Hepatocyte (in vitro differentiated cells): ENCODE data around the gene FOXL1.

ENCODE experiments used
- CTCF ChIP-seq: fragments of 200-600 bp; sonication (generic); IDR thresholded peaks from 2 replicates; pipeline ENCODE4 v1.5.1; 2016; ENCODE audit warnings: antibody characterized with exemption, mild to moderate bottlenecking; ENCODE audit not compliant: poor library complexity
- EZH2 ChIP-seq: fragments of 200-600 bp; sonication (generic); IDR thresholded peaks from 2 replicates; pipeline ENCODE4 v1.6.1; 2016; ENCODE audit warnings: antibody characterized with exemption, mild to moderate bottlenecking, borderline replicate concordance
- EZH2phosphoT487 ChIP-seq: fragments of 200-600 bp; sonication (generic); IDR thresholded peaks from one replicate; pipeline ENCODE4 v1.6.1; 2018; ENCODE audit warnings: antibody characterized with exemption, mild to moderate bottlenecking, low read depth, moderate library complexity; ENCODE audit not compliant: unreplicated experiment, severe bottlenecking

- TF ChIP-seq CTCF (no peak), EZH2 (peak; percentile 86), EZH2phosphoT487 (peak; percentile 43)
Observed at GRCh38 chr16:86567701-86568581, 10.4 kb upstream of the FOXL1 start.
